ENCODE measurements around the gene GALNT14.

DNA sequence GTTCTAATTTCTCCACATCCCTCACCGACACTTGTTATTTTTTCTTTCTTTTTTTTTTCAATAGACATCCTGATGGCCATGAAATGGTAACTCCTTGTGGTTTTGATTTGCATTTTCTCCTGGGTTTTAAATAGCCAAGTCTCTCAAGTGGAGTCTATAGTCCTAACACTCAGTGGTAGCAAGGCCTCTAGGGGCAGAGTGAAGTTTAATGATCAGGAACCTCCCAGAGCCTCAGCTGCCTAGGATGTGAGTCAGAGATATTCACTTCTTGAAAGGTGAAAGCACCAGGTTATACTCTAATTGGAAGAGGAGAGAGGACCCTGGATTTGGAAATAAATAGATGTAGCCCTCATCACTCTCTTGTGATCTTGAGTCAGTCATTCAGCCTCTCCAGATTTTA, 268.3 kb downstream of the GALNT14 start:
- TF ChIP-seq, protein P1, sequence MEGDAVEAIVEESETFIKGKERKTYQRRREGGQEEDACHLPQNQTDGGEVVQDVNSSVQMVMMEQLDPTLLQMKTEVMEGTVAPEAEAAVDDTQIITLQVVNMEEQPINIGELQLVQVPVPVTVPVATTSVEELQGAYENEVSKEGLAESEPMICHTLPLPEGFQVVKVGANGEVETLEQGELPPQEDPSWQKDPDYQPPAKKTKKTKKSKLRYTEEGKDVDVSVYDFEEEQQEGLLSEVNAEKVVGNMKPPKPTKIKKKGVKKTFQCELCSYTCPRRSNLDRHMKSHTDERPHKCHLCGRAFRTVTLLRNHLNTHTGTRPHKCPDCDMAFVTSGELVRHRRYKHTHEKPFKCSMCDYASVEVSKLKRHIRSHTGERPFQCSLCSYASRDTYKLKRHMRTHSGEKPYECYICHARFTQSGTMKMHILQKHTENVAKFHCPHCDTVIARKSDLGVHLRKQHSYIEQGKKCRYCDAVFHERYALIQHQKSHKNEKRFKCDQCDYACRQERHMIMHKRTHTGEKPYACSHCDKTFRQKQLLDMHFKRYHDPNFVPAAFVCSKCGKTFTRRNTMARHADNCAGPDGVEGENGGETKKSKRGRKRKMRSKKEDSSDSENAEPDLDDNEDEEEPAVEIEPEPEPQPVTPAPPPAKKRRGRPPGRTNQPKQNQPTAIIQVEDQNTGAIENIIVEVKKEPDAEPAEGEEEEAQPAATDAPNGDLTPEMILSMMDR (IDR thresholded peaks at IDR 0.05; ENCODE audit: control extremely low read depth in 1 of 3, insufficient read depth in 1 of 3, low read depth in 1 of 3, low read length in 3 of 3), result peak in 1 of 3 experiments; percentile 1; a peak in 1 of 4 replicates
- TF ChIP-seq BACH1 (IDR thresholded peaks at IDR 0.05; ENCODE audit: low read length) (no peak), POLR2AphosphoS5 (IDR thresholded peaks at IDR 0.05; ENCODE audit: low read depth, low read length) (no peak), MAFK (IDR thresholded peaks at IDR 0.05; ENCODE audit: low read depth, low read length) (no peak), TCF12 (IDR thresholded peaks at IDR 0.05; ENCODE audit: low read depth, low read length) (no peak), ZNF274 (IDR thresholded peaks at IDR 0.05; ENCODE audit: borderline replicate concordance, extremely low read depth, low read length) (no peak), MAX (IDR thresholded peaks at IDR 0.05) (no peak), BRCA1 (IDR thresholded peaks at IDR 0.05; ENCODE audit: low read depth, low read length) (no peak)
- TF ChIP-seq, protein P2, sequence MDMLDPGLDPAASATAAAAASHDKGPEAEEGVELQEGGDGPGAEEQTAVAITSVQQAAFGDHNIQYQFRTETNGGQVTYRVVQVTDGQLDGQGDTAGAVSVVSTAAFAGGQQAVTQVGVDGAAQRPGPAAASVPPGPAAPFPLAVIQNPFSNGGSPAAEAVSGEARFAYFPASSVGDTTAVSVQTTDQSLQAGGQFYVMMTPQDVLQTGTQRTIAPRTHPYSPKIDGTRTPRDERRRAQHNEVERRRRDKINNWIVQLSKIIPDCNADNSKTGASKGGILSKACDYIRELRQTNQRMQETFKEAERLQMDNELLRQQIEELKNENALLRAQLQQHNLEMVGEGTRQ (IDR thresholded peaks at IDR 0.05; ENCODE audit: low read length), result no peak

Measured in H1 (cell line).